H1 (cell line): ENCODE measurements around the gene MEIOB. TPM values are rescaled to one million over a fixed set of nuclear protein-coding genes. Genes with fewer than 3 reads are reported as not detected.

ENCODE experiments used
- CTCF ChIA-PET: fragments of 300-600 bp; sonication (Branson Sonifier 250); formaldehyde crosslinking; loops from one replicate; lab custom pipeline; 2021; ENCODE audit not compliant: partially characterized antibody; lab: Charles Lee
- POLR2A ChIA-PET: fragments of 300-600 bp; sonication (Branson Sonifier 250); formaldehyde crosslinking; loops from one replicate; lab custom pipeline; 2021; ENCODE audit warnings: inconsistent platforms; ENCODE audit not compliant: partially characterized antibody; lab: Charles Lee
- DNase-seq, 2 experiments: peaks; one replicate each; pipeline versions ENCODE4 v3.0.0 to v3.0.0-alpha.2; 2010 to 2022; ENCODE audit warnings: low spot score in 2 of 2, low read depth in 1 of 2, mixed read lengths in 1 of 2
- FAIRE-seq: peaks from 2 replicates; lab custom pipeline; 2011; peaks lifted over from hg19 to GRCh38; lab: Jason Lieb, UNC
- H2AFZ ChIP-seq: 2 replicates; pipeline ENCODE4 v1.8.1; 2012; ENCODE audit warnings: low read length, inconsistent platforms
- H2AK5ac ChIP-seq: 2 replicates; pipeline ENCODE4 v1.6.1; 2013; ENCODE audit warnings: low read depth, low read length
- H2BK120ac ChIP-seq: replicated peaks from 2 replicates; pipeline ENCODE3; 2013; ENCODE audit warnings: low read depth, low read length, inconsistent platforms
- H2BK12ac ChIP-seq: 2 replicates; pipeline ENCODE4 v1.6.1; 2013; ENCODE audit warnings: low read depth, low read length
- H2BK15ac ChIP-seq: 2 replicates; pipeline ENCODE4 v1.6.1; 2013; ENCODE audit warnings: low read length
- H2BK20ac ChIP-seq: 2 replicates; pipeline ENCODE4 v1.6.1; 2013; ENCODE audit warnings: low read length
- H2BK5ac ChIP-seq: 2 replicates; pipeline ENCODE4 v1.6.1; 2013; ENCODE audit warnings: low read depth, low read length
- H3K14ac ChIP-seq: 2 replicates; pipeline ENCODE4 v1.6.1; 2013; ENCODE audit warnings: inconsistent platforms; ENCODE audit not compliant: insufficient read length
- H3K18ac ChIP-seq: 2 replicates; pipeline ENCODE4 v1.6.1; 2013; ENCODE audit warnings: low read length; ENCODE audit errors: extremely low read depth
- H3K23ac ChIP-seq: 2 replicates; pipeline ENCODE4 v1.6.1; 2013; ENCODE audit warnings: inconsistent platforms; ENCODE audit not compliant: insufficient read length
- H3K23me2 ChIP-seq: 2 replicates; pipeline ENCODE4 v1.6.1; 2013; ENCODE audit warnings: low read depth, low read length
- H3K27ac ChIP-seq: 2 replicates; pipeline ENCODE4 v1.6.1; 2011; ENCODE audit warnings: low read depth, low read length, inconsistent platforms
- H3K27me3 ChIP-seq, 4 experiments: replicated peaks in 1 of 4; 1 replicate in 1 of 4; 2 replicates in 3 of 4; pipeline versions ENCODE4 v1.6.1 to v1.8.1; 2011 to 2013; ENCODE audit warnings: low read length in 3 of 4, mild to moderate bottlenecking in 3 of 4, inconsistent platforms in 2 of 4, mixed read lengths in 2 of 4, moderate library complexity in 1 of 4; ENCODE audit not compliant: control insufficient read depth in 3 of 4, insufficient read depth in 3 of 4; ENCODE audit errors: extremely low read depth in 1 of 4
- H3K36me3 ChIP-seq, 4 experiments: 2 replicates each; pipeline versions ENCODE4 v1.6.1 to v1.8.1; 2011 to 2013; ENCODE audit warnings: mild to moderate bottlenecking in 4 of 4, low read length in 3 of 4, moderate library complexity in 2 of 4, control low read depth in 1 of 4, inconsistent platforms in 1 of 4; ENCODE audit not compliant: insufficient read depth in 4 of 4, control insufficient read depth in 2 of 4
- H3K4ac ChIP-seq: replicated peaks from 2 replicates; pipeline ENCODE3; 2013; ENCODE audit warnings: low read length, low read depth, mixed read lengths, inconsistent platforms; ENCODE audit not compliant: insufficient read length
- H3K4me1 ChIP-seq, 4 experiments: replicated peaks in 1 of 4; 1 replicate in 1 of 4; 2 replicates in 3 of 4; pipeline versions ENCODE4 v1.6.1 to v1.8.1; 2011 to 2013; ENCODE audit warnings: low read length in 3 of 4, inconsistent platforms in 2 of 4, mixed read lengths in 1 of 4; ENCODE audit not compliant: insufficient read depth in 4 of 4, control insufficient read depth in 3 of 4
- H3K4me2 ChIP-seq, 2 experiments: 2 replicates each; pipeline versions ENCODE4 v1.6.1 to v1.8.1; 2011 to 2013; ENCODE audit warnings: low read depth in 2 of 2, low read length in 2 of 2, control low read depth in 1 of 2, inconsistent platforms in 1 of 2, mild to moderate bottlenecking in 1 of 2; ENCODE audit not compliant: insufficient read depth in 1 of 2
- H3K4me3 ChIP-seq, 4 experiments: fragments of 200-600, 300-600 bp in 1 of 4; sonication (generic), shearing (Covaris generic), sonication (Bioruptor Twin) in 1 of 4; 2 replicates each; pipeline versions ENCODE4 v1.5.1 to v1.8.1; 2011 to 2016; ENCODE audit warnings: low read length in 4 of 4, low read depth in 3 of 4, control low read depth in 2 of 4, inconsistent platforms in 2 of 4, mild to moderate bottlenecking in 2 of 4, mixed read lengths in 1 of 4, moderate library complexity in 1 of 4; ENCODE audit not compliant: insufficient read depth in 2 of 4; ENCODE audit errors: extremely low read depth in 1 of 4
- H3K56ac ChIP-seq: replicated peaks from 2 replicates; pipeline ENCODE3; 2013; ENCODE audit warnings: low read depth, mild to moderate bottlenecking, mixed read lengths, low read length, inconsistent platforms; ENCODE audit not compliant: insufficient read length
- H3K79me1 ChIP-seq: 2 replicates; pipeline ENCODE4 v1.6.1; 2013; ENCODE audit warnings: low read depth, low read length, control low read depth
- H3K79me2 ChIP-seq, 2 experiments: 2 replicates each; pipeline versions ENCODE4 v1.6.1 to v1.8.1; 2012 to 2013; ENCODE audit warnings: low read length in 2 of 2, mild to moderate bottlenecking in 2 of 2, inconsistent platforms in 1 of 2; ENCODE audit not compliant: insufficient read depth in 2 of 2, control insufficient read depth in 1 of 2
- H3K9ac ChIP-seq, 4 experiments: replicated peaks in 1 of 4; 1 replicate in 1 of 4; 2 replicates in 3 of 4; pipeline versions ENCODE4 v1.6.1 to v1.8.1; 2011 to 2013; ENCODE audit warnings: low read depth in 3 of 4, low read length in 3 of 4, control low read depth in 2 of 4, mild to moderate bottlenecking in 2 of 4, moderate library complexity in 2 of 4, inconsistent platforms in 1 of 4; ENCODE audit errors: extremely low read depth in 1 of 4
- H3K9me3 ChIP-seq, 2 experiments: 2 replicates each; pipeline versions ENCODE4 v1.6.1 to v1.8.1; 2012 to 2013; ENCODE audit warnings: mild to moderate bottlenecking in 2 of 2, moderate library complexity in 2 of 2, control low read depth in 1 of 2, inconsistent platforms in 1 of 2, low read depth in 1 of 2, low read length in 1 of 2, mixed read lengths in 1 of 2; ENCODE audit not compliant: insufficient read depth in 2 of 2
- H4K20me1 ChIP-seq, 2 experiments: replicated peaks in 1 of 2; 2 replicates each; pipeline versions ENCODE3 to v1.8.1; 2011 to 2013; ENCODE audit warnings: inconsistent platforms in 2 of 2, low read length in 2 of 2, mild to moderate bottlenecking in 1 of 2; ENCODE audit not compliant: insufficient read depth in 2 of 2, control insufficient read depth in 1 of 2
- H4K5ac ChIP-seq: 2 replicates; pipeline ENCODE4 v1.6.1; 2013; ENCODE audit warnings: low read length, low read depth, mixed read lengths, inconsistent platforms; ENCODE audit not compliant: insufficient read length
- H4K8ac ChIP-seq: 2 replicates; pipeline ENCODE4 v1.8.0; 2013; ENCODE audit warnings: mild to moderate bottlenecking, moderate library complexity, low read length, inconsistent platforms; ENCODE audit not compliant: insufficient read depth; ENCODE audit errors: extremely low read depth
- H4K91ac ChIP-seq: replicated peaks from 2 replicates; pipeline ENCODE3; 2013; ENCODE audit warnings: low read length, mixed read lengths, inconsistent platforms; ENCODE audit not compliant: insufficient read length
- BCL11A ChIP-seq, 2 experiments: IDR thresholded peaks; one replicate each; pipeline ENCODE4 v1.6.1; 2011; ENCODE audit warnings: low read depth in 2 of 2, low read length in 2 of 2, mild to moderate bottlenecking in 2 of 2
- GABPA ChIP-seq: IDR thresholded peaks from 2 replicates; pipeline ENCODE4 v1.6.1; 2011; ENCODE audit warnings: mild to moderate bottlenecking, low read length, moderate library complexity, borderline replicate concordance; ENCODE audit not compliant: insufficient read depth
- GTF2F1 ChIP-seq: IDR thresholded peaks from 2 replicates; pipeline ENCODE4 v1.6.1; 2012; ENCODE audit warnings: low read depth, low read length, improper control_type of control experiment, borderline replicate concordance
- JUN ChIP-seq: IDR thresholded peaks from 2 replicates; pipeline ENCODE4 v1.6.1; 2011; ENCODE audit warnings: low read depth, mild to moderate bottlenecking, improper control_type of control experiment, low read length
- KDM4A ChIP-seq: IDR thresholded peaks from one replicate; pipeline ENCODE4 v1.7.1; 2012; ENCODE audit warnings: low read depth, mild to moderate bottlenecking, moderate library complexity, low read length, inconsistent platforms; ENCODE audit not compliant: severe bottlenecking
- NRF1 ChIP-seq: IDR thresholded peaks from 2 replicates; pipeline ENCODE4 v1.6.1; 2011; ENCODE audit warnings: mild to moderate bottlenecking, low read depth, low read length, improper control_type of control experiment
- PHF8 ChIP-seq: fragments of 200-600 bp; sonication (generic); conservative IDR thresholded peaks from 2 replicates; pipeline ENCODE4 v1.7.1; 2012; ENCODE audit warnings: low read depth, mild to moderate bottlenecking, inconsistent platforms, low read length, moderate library complexity
- SIN3A ChIP-seq, 2 experiments: IDR thresholded peaks in 1 of 2; conservative IDR thresholded peaks in 1 of 2; 2 replicates each; pipeline ENCODE4 v1.6.1; 2011 to 2012; ENCODE audit warnings: low read length in 2 of 2, improper control_type of control experiment in 1 of 2, low read depth in 1 of 2, mild to moderate bottlenecking in 1 of 2
- WGBS, 2 experiments: shearing (Covaris generic) in 1 of 2; methylation state at CpG; one replicate each; pipeline versions ENCODE4 v1.1.6 to v1.1.7; 2013 to 2015; ENCODE audit warnings: low lambda C conversion rate in 2 of 2, mixed read lengths in 2 of 2, inconsistent platforms in 1 of 2, low coverage in 1 of 2, missing lambda C conversion rate in 1 of 2; ENCODE audit not compliant: insufficient replicate concordance in 2 of 2, insufficient coverage in 1 of 2, insufficient read length in 1 of 2; ENCODE audit errors: extremely low coverage in 1 of 2, missing lambda C conversion rate in 1 of 2; 5-methylcytosine and 5-hydroxymethylcytosine counted together
- polyA plus RNA-seq, 7 experiments: library from polyadenylated mRNA; depleted of rRNA in 3 of 7; stranded (reverse) in 5 of 7; unstranded in 2 of 7; fragments of >200 nt in 5 of 7; fragments of 200-250 nt in 2 of 7; gene quantifications; 1 replicate in 5 of 7; 2 replicates in 1 of 7; 4 replicates in 1 of 7; pipeline versions ENCODE4 v1.2.1 to v1.2.3, GENCODE V29; 2011 to 2013; ENCODE audit warnings: missing spikeins in 2 of 7, mixed read lengths in 2 of 7
- total RNA-seq: library from RNA; stranded (reverse); fragmentation: NEBNext Ultra II Directional; extraction: Animal tissue kit (Norgen Biotek cat#: 25700); gene quantifications from 2 replicates; pipeline ENCODE4 v1.2.1, GENCODE V29; 2021
- TF ChIP-seq, protein P1 (sequence below): IDR thresholded peaks from 2 replicates; pipeline ENCODE4 v1.6.1; 2011; ENCODE audit warnings: low read depth, mild to moderate bottlenecking, low read length; ENCODE audit not compliant: insufficient read depth

MEIOB gene
- total and polyA plus RNA-seq, 2 of the 8 experiments (the other 6 are each of a cell fraction or from before 2014, with no cell fraction given), result 0.63 to 1.1 TPM

DNA sequence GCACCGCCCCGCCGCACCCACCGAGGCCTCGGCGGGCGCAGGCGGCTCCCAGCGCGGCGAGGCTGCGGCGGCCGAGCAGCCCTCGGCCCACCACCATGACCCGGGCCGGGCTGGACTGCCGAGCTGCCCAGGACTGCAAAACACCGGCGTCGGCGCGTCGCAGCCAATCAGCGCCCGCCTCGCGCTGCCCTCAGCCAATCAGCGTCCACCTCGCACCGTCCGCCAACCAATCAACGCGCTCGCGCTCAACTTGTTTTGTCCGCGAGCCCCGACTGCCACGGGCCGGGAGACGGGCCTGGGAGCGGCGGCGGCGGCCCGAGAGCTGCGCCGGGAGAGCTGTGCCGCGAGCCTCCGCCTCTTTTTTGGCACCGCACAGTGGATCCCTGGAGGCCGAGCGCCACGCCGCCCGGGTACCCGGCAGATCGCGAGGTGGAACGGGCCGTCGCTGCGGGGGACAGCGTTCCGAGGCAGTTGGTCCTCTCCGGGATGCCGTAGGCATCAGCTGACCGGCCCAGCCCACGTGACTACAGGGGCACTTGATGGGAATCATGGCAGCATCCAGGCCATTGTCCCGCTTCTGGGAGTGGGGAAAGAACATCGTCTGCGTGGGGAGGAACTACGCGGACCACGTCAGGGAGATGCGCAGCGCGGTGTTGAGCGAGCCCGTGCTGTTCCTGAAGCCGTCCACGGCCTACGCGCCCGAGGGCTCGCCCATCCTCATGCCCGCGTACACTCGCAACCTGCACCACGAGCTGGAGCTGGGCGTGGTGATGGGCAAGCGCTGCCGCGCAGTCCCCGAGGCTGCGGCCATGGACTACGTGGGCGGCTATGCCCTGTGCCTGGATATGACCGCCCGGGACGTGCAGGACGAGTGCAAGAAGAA, 45.0 kb downstream of the MEIOB start, which contains the start of the genes FAHD1 and HAGH:
Gene FAHD1, plus strand, starts transcription at position 516 of the 883 bp plus-strand sequence. Its CDS starts 33 bp downstream, at position 549.
Gene HAGH, minus strand, starts transcription at position 135 of the 883 bp plus-strand sequence. Its CDS starts 38 bp downstream, at position 97.
- H3K79me1 ChIP-seq, result peaks cover 10% of the 10 kb centered on the region
- TF ChIP-seq KDM4A (peak; percentile 99), GABPA (no peak; the same call in 1 of the 2 replicates), GTF2F1 (no peak), NRF1 (no peak), JUN (no peak), PHF8 (peak; percentile 85), SIN3A (conservative IDR thresholded peaks at IDR 0.05 in 1 of 2, IDR thresholded peaks at IDR 0.05 in 1 of 2; ENCODE audit: low read depth in 1 of 2, low read length in 2 of 2) (peak; percentile 95 to 98), BCL11A (IDR thresholded peaks at IDR 0.05; ENCODE audit: low read depth in 2 of 2, low read length in 2 of 2) (no peak)
- TF ChIP-seq, protein P1, sequence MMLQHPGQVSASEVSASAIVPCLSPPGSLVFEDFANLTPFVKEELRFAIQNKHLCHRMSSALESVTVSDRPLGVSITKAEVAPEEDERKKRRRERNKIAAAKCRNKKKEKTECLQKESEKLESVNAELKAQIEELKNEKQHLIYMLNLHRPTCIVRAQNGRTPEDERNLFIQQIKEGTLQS, result peak; percentile 98

More for the DNA sequence above, 45.0 kb downstream of the MEIOB start, which contains the start of the genes FAHD1 and HAGH:
- Histone ChIP-seq H3K4me3 (peak within 1 kb of the TSS; percentile 83 to 95 (median 90)), H3K4me2 (peak within 1 kb of the TSS; percentile 70 to 98), H2BK15ac (peak within 1 kb of the TSS; percentile 98; the same call in 1 of the 2 replicates), H3K9ac (peak within 1 kb of the TSS; percentile 67 to 88 (median 87)), H3K4ac (peak within 1 kb of the TSS; percentile 98), H2BK5ac (peak within 1 kb of the TSS; percentile 41; the same call in 1 of the 2 replicates), H3K27me3 (peaks cover 0 to 5% (median 0%) of the 10 kb centered on the region in 4 experiments; a peak in 4 of 7 replicates), H4K91ac (peak within 1 kb of the TSS; percentile 99), H3K27ac (peak within 1 kb of the TSS; percentile 58; the same call in 1 of the 2 replicates), H4K8ac (peak within 1 kb of the TSS; percentile 97), H4K20me1 (peaks cover 2 to 12% of the 10 kb centered on the region in 2 experiments), H3K79me2 (peaks cover 0 to 20% of the 10 kb centered on the region in 2 experiments; a peak in 2 of 4 replicates), H3K56ac (peak within 1 kb of the TSS; percentile 87), H2AK5ac (peak within 1 kb of the TSS; percentile 59; the same call in 1 of the 2 replicates), H3K14ac (no peak within 1 kb of the TSS), H2BK120ac (no peak within 1 kb of the TSS), H3K4me1 (peaks cover 0 to 10% (median 3%) of the 10 kb centered on the region in 4 experiments; a peak in 5 of 7 replicates), H3K18ac (peak within 1 kb of the TSS; percentile 96), H3K36me3 (no peaks in the 10 kb centered on the region; a peak in 1 of 8 replicates), H2AFZ (peak within 1 kb of the TSS; percentile 95), H2BK20ac (no peak within 1 kb of the TSS), H3K23ac (no peak within 1 kb of the TSS), H3K23me2 (peaks cover 3% of the 10 kb centered on the region; the same call in 1 of the 2 replicates), H4K5ac (peak within 1 kb of the TSS; percentile 81), H2BK12ac (peak within 1 kb of the TSS; percentile 72; the same call in 1 of the 2 replicates), H3K9me3 (no peaks in the 10 kb centered on the region)
- POLR2A ChIA-PET, result interaction anchor here (0.6 to 2.5 kb wide), 21 partner anchors 11 to 151 kb away, joined by 3 to 13 read pairs (median 4); partner anchors contain the start of genes EME2, JPT2, MRPS34 and MSRB1
- CTCF ChIA-PET, result interaction anchor here (1.1 kb wide), 1 partner anchor 42 kb away, joined by 3 read pairs; no protein-coding TSS in a partner anchor
- FAIRE-seq (no peak), DNase-seq (peak; percentile 83 to 95)
- WGBS, 2 experiments, result 2% methylated on average over 87 of the region's 104 CpGs; no CpG with 5 or more reads in 1 of the 2 experiments
